ENCODE results near the gene SEPTIN2. TPM values are rescaled to one million over a fixed set of nuclear protein-coding genes. Genes with fewer than 3 reads are reported as not detected.
A peak's percentile ranks its signal among the peaks of the same experiment; 100 is the strongest.
"Not testable (repeated sequence)": the region's sequence is repeated elsewhere in the genome, so short reads cannot be mapped to it uniquely, and the experiment has no call there.

SEPTIN2 gene
- total RNA-seq, 3 donors from 2014 or later (not counting 1 experiment from before 2014, with no cell fraction given), result 275 to 315 (median 275) TPM

DNA sequence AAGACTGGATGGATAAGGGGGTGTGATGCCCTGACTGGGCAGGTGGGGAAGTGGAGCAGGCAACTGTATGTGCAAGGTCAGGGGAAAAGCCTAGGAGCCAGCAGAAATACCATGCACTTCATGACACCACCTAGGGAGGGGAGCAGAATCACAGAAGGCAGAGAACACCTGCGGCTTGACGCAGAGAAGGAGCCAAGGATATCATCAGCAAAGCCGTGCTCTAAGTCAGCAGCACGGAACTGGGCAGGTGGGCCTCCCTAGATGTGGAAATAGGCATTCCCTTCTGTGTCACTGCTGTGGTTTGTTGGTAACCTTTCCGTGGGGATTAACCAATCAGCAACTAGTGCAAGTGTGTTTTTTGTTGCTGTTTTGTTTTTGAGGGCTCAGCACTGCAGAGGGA lies 41.6 kb upstream of the SEPTIN2 start:
- 91% methylated on average over 5 of the region's 5 CpGs for WGBS (ENCODE audit: insufficient coverage)
- Mint-ChIP-seq H3K27ac (peak overlapping the region in 1 of 2 donors; percentile 85), H3K27me3 (ENCODE audit: low read depth in 2 of 2) (no peaks in the 10 kb centered on the region), H3K4me1 (peaks cover 33 to 40% of the 10 kb centered on the region in 2 donors), H3K36me3 (no peaks in the 10 kb centered on the region), H3K4me3 (no peak overlapping the region), H3K9me3 (no peaks in the 10 kb centered on the region)
- intact Hi-C loops (cut with micrococcal nuclease), result loop anchor here (5.0 kb wide), 2 partner anchors 43 to 83 kb away; partner anchors contain the start of genes FARP2, HDLBP and SEPTIN2
- TF ChIP-seq, protein P1, sequence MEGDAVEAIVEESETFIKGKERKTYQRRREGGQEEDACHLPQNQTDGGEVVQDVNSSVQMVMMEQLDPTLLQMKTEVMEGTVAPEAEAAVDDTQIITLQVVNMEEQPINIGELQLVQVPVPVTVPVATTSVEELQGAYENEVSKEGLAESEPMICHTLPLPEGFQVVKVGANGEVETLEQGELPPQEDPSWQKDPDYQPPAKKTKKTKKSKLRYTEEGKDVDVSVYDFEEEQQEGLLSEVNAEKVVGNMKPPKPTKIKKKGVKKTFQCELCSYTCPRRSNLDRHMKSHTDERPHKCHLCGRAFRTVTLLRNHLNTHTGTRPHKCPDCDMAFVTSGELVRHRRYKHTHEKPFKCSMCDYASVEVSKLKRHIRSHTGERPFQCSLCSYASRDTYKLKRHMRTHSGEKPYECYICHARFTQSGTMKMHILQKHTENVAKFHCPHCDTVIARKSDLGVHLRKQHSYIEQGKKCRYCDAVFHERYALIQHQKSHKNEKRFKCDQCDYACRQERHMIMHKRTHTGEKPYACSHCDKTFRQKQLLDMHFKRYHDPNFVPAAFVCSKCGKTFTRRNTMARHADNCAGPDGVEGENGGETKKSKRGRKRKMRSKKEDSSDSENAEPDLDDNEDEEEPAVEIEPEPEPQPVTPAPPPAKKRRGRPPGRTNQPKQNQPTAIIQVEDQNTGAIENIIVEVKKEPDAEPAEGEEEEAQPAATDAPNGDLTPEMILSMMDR (IDR thresholded peaks at IDR 0.05), result no peak
- peak in 1 of 2 donors; percentile 15 for DNase-seq
- Histone ChIP-seq H3K4me3 (ENCODE audit: low read length) (no peak overlapping the region), H3K4me1 (ENCODE audit: control insufficient read depth, insufficient read depth, low read length) (peaks cover 28% of the 10 kb centered on the region), H3K27ac (ENCODE audit: low read length) (no peak overlapping the region), H3K27me3 (ENCODE audit: control insufficient read depth, insufficient read depth, low read length) (no peaks in the 10 kb centered on the region), H3K36me3 (ENCODE audit: control insufficient read depth, insufficient read depth, low read length) (no peaks in the 10 kb centered on the region), H3K9me3 (ENCODE audit: control insufficient read depth, insufficient read depth, low read length) (no peaks in the 10 kb centered on the region)
- ATAC-seq, result no peak

DNA sequence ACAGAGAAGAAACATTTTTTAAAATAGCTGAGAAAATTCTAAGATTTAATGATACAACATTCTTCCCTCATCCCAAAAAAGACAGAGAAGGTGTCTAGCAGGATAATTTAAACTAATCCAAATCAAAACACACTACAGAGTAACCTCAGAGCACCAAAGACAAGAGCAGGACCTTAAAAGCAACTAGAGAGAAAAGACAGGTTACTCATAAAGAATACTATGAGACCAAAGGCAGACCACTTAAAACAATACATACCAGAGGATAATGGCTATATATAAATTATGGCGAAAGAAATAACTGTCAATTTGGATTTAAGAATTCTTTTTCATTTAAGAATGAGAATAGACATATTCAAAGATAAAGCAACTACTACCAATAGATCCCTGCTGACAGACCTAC lies 40.2 kb upstream of the SEPTIN2 start:
- no peaks in the 10 kb centered on the region for H3K27me3 Mint-ChIP-seq (ENCODE audit: low read depth in 2 of 2)
- intact Hi-C loops (cut with micrococcal nuclease), result no loop called here
- H3K4me3 ChIP-seq (ENCODE audit: low read length), result no peak overlapping the region
- H3K4me1 ChIP-seq (ENCODE audit: control insufficient read depth, insufficient read depth, low read length), result peaks cover 28% of the 10 kb centered on the region
- peaks cover 30 to 45% of the 10 kb centered on the region in 2 donors for H3K4me1 Mint-ChIP-seq
- no peak overlapping the region for H3K27ac ChIP-seq (ENCODE audit: low read length)
- no CpG with 5 or more reads among the region's 1 CpG for WGBS (ENCODE audit: insufficient coverage)
- H3K9me3 ChIP-seq (ENCODE audit: control insufficient read depth, insufficient read depth, low read length), result no peaks in the 10 kb centered on the region
- no peak for ATAC-seq
- TF ChIP-seq, protein P1 (IDR thresholded peaks at IDR 0.05), result no peak
- no peaks in the 10 kb centered on the region for H3K36me3 ChIP-seq (ENCODE audit: control insufficient read depth, insufficient read depth, low read length)
- DNase-seq, result no peak
- H3K27me3 ChIP-seq (ENCODE audit: control insufficient read depth, insufficient read depth, low read length), result no peaks in the 10 kb centered on the region
- no peaks in the 10 kb centered on the region for H3K9me3 Mint-ChIP-seq
- no peak overlapping the region for H3K27ac Mint-ChIP-seq
- H3K4me3 Mint-ChIP-seq, result no peak overlapping the region
- H3K36me3 Mint-ChIP-seq, result no peaks in the 10 kb centered on the region

DNA sequence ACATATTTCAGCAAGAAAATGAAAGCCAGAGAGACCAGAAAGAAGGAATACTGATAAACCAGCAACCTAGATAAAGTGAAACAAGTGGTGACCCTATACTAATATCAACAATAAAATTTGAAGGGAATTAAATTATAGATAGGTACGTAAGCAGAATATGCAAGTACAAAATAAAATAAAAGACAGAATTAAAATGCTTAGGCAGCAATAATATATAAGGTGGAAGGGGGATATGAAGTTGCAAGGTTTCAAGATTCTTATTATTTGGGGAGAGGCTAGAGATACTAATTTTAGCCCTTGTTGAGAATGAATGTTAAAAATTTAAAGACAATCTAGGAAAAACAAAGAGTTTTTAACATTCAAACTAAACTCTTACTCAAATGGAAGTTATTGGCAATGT lies 39.8 kb upstream of the SEPTIN2 start:
- Histone ChIP-seq H3K27ac (ENCODE audit: low read length) (no peak overlapping the region), H3K9me3 (ENCODE audit: control insufficient read depth, insufficient read depth, low read length) (no peaks in the 10 kb centered on the region), H3K4me3 (ENCODE audit: low read length) (no peak overlapping the region), H3K36me3 (ENCODE audit: control insufficient read depth, insufficient read depth, low read length) (no peaks in the 10 kb centered on the region), H3K4me1 (ENCODE audit: control insufficient read depth, insufficient read depth, low read length) (peaks cover 24% of the 10 kb centered on the region), H3K27me3 (ENCODE audit: control insufficient read depth, insufficient read depth, low read length) (no peaks in the 10 kb centered on the region)
- ATAC-seq (no peak), DNase-seq (no peak)
- no peak overlapping the region for H3K4me3 Mint-ChIP-seq
- peaks cover 26 to 40% of the 10 kb centered on the region in 2 donors for H3K4me1 Mint-ChIP-seq
- no peaks in the 10 kb centered on the region for H3K36me3 Mint-ChIP-seq
- TF ChIP-seq, protein P1 (IDR thresholded peaks at IDR 0.05), result no peak
- no peaks in the 10 kb centered on the region for H3K27me3 Mint-ChIP-seq (ENCODE audit: low read depth in 2 of 2)
- H3K27ac Mint-ChIP-seq, result no peak overlapping the region
- WGBS (ENCODE audit: insufficient coverage), result 100% methylated on average over 1 of the region's 1 CpG
- no peaks in the 10 kb centered on the region for H3K9me3 Mint-ChIP-seq
- intact Hi-C loops (cut with micrococcal nuclease), result no loop called here

DNA sequence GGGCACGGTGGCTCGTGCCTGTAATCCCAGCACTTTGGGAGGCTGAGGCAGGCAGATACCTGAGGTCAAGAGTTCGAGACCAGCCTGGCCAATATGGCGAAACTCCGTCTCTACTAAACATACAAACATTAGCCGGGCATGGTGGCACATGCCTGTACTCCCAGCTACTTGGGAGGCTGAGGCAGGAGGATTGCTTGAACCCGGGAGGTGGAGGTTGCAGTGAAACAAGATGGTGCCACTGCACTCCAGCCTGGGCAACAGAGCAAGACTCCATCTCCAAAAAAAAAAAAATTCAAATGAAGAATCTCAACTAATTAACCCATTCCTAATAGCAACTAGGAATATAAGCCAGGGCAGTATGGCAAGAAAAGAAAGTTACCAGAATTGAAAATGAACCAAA lies 37.4 kb upstream of the SEPTIN2 start:
- intact Hi-C loops (cut with micrococcal nuclease); H3K36me3 ChIP-seq (ENCODE audit: control insufficient read depth, insufficient read depth, low read length); ATAC-seq; H3K36me3 Mint-ChIP-seq; H3K9me3 ChIP-seq (ENCODE audit: control insufficient read depth, insufficient read depth, low read length); H3K27ac ChIP-seq (ENCODE audit: low read length); H3K4me3 Mint-ChIP-seq; DNase-seq; H3K4me3 ChIP-seq (ENCODE audit: low read length); H3K27me3 Mint-ChIP-seq (ENCODE audit: low read depth in 2 of 2); H3K4me1 ChIP-seq (ENCODE audit: control insufficient read depth, insufficient read depth, low read length); H3K9me3 Mint-ChIP-seq; H3K27ac Mint-ChIP-seq; H3K27me3 ChIP-seq (ENCODE audit: control insufficient read depth, insufficient read depth, low read length): not testable (repeated sequence)
- WGBS (ENCODE audit: insufficient coverage), result 97% methylated on average over 7 of the region's 7 CpGs
- H3K4me1 Mint-ChIP-seq, result peaks cover 23 to 38% of the 10 kb centered on the region in 2 donors
